MV-4-11 (cell line): ENCODE data around the gene ERCC2.

Experiments used
- DNase-seq: peaks from one replicate; lab custom pipeline; 2025; lab: John Stamatoyannopoulos, UW

ERCC2 gene

GRCh38 chr19:45401815-45402214 lies 31.4 kb upstream of the ERCC2 start:
- DNase-seq, result no peak

GRCh38 chr19:45400192-45400591 lies 29.8 kb upstream of the ERCC2 start:
- DNase-seq, result no peak

GRCh38 chr19:45395821-45396617 lies 25.6 kb upstream of the ERCC2 start:
- no peak for DNase-seq

- DNase-seq, result no peak
These were observed 21.7 kb upstream of the ERCC2 start for GRCh38 chr19:45391871-45392665.

GRCh38 chr19:45391346-45391745 lies 21.0 kb upstream of the ERCC2 start:
- peak; percentile 84 for DNase-seq

GRCh38 chr19:45385392-45386221 lies 15.2 kb upstream of the ERCC2 start:
- no peak for DNase-seq

- no peak for DNase-seq
These were observed 12.1 kb upstream of the ERCC2 start for GRCh38 chr19:45382426-45382825.

- no peak for DNase-seq
These were observed 9.7 kb upstream of the ERCC2 start for GRCh38 chr19:45380107-45380506.

GRCh38 chr19:45376045-45376724 lies 5.8 kb upstream of the ERCC2 start:
- DNase-seq, result no peak

GRCh38 chr19:45368737-45369340 lies 1.5 kb downstream of the ERCC2 start:
- DNase-seq, result no peak

- no peak for DNase-seq
These were observed 2.2 kb downstream of the ERCC2 start for GRCh38 chr19:45368127-45368526.

- DNase-seq, result no peak
These were observed 5.7 kb downstream of the ERCC2 start for GRCh38 chr19:45364696-45365095.

GRCh38 chr19:45363861-45364459 lies 6.4 kb downstream of the ERCC2 start:
- DNase-seq, result no peak

GRCh38 chr19:45362291-45362690 lies 8.1 kb downstream of the ERCC2 start:
- no peak for DNase-seq

- no peak for DNase-seq
These were observed 8.8 kb downstream of the ERCC2 start for GRCh38 chr19:45361608-45362007.

- DNase-seq, result no peak
These were observed 12.1 kb downstream of the ERCC2 start for GRCh38 chr19:45358213-45358792.

GRCh38 chr19:45357445-45357783 lies 13.0 kb downstream of the ERCC2 start:
- no peak for DNase-seq

GRCh38 chr19:45356760-45357444 lies 13.5 kb downstream of the ERCC2 start:
- DNase-seq, result no peak

- no peak for DNase-seq
These were observed 14.5 kb downstream of the ERCC2 start for GRCh38 chr19:45355910-45356309.

- no peak for DNase-seq
These were observed 15.0 kb downstream of the ERCC2 start for GRCh38 chr19:45355402-45355801.
